HepG2 (cell line): ENCODE data around the gene COMMD7. TPM values are rescaled to one million over a fixed set of nuclear protein-coding genes. Genes with fewer than 3 reads are reported as not detected.

Experiments
- ATF3 ChIP-seq: sonication (generic); formaldehyde crosslinking; IDR thresholded peaks from 2 replicates; pipeline ENCODE4 v1.4.0; 2020; ENCODE audit warnings: missing genetic modification reagents
- DMTF1 ChIP-seq: sonication (generic); formaldehyde crosslinking; IDR thresholded peaks from 2 replicates; pipeline ENCODE4 v1.4.0; 2020; ENCODE audit warnings: mild to moderate bottlenecking, missing genetic modification reagents
- EZH2 ChIP-seq: conservative IDR thresholded peaks from 2 replicates; pipeline ENCODE4 v1.6.1; 2012; ENCODE audit warnings: mild to moderate bottlenecking, low read depth, low read length, moderate library complexity
- MLX ChIP-seq: IDR thresholded peaks from 2 replicates; pipeline ENCODE4 v1.6.1; 2016
- PCBP1 ChIP-seq: fragments of 200-400 bp; formaldehyde crosslinking; IDR thresholded peaks from 2 replicates; pipeline ENCODE4 v1.6.1; 2017; ENCODE audit warnings: mild to moderate bottlenecking, low read depth, low read length, borderline replicate concordance
- SETDB1 ChIP-seq: sonication (generic); formaldehyde crosslinking; IDR thresholded peaks from 2 replicates; pipeline ENCODE4 v1.5.1; 2020; ENCODE audit warnings: missing genetic modification reagents, mild to moderate bottlenecking, borderline replicate concordance
- SIN3B ChIP-seq: fragments of 150-350 bp; IDR thresholded peaks from 2 replicates; pipeline ENCODE4 v1.6.1; 2014; ENCODE audit warnings: low read length
- ZNF383 ChIP-seq: sonication (generic); formaldehyde crosslinking; IDR thresholded peaks from 2 replicates; pipeline ENCODE4 v1.4.0; 2020; ENCODE audit warnings: missing genetic modification reagents, mild to moderate bottlenecking, borderline replicate concordance
- ZNF407 ChIP-seq: sonication (generic); formaldehyde crosslinking; IDR thresholded peaks from one replicate; pipeline ENCODE4 v1.5.1; 2020; ENCODE audit warnings: mild to moderate bottlenecking, missing genetic modification reagents; ENCODE audit errors: not compliant biosample characterization
- ZNF709 ChIP-seq: sonication (generic); formaldehyde crosslinking; IDR thresholded peaks from 2 replicates; pipeline ENCODE4 v1.5.0; 2020; ENCODE audit warnings: mild to moderate bottlenecking, missing genetic modification reagents
- ZNF713 ChIP-seq: sonication (generic); formaldehyde crosslinking; IDR thresholded peaks from 2 replicates; pipeline ENCODE4 v1.4.0; 2020; ENCODE audit warnings: mild to moderate bottlenecking, missing genetic modification reagents
- polyA plus RNA-seq, 8 experiments: library from polyadenylated mRNA; depleted of rRNA in 3 of 8; stranded (reverse) in 7 of 8; unstranded in 1 of 8; fragments of >200 nt; fragmentation: Illumina TruSeq in 4 of 8; extraction: Trizol in 4 of 8; gene quantifications; 2 replicates each; pipeline versions ENCODE4 v1.2.1 to v1.2.3, GENCODE V29; 2011 to 2016; ENCODE audit warnings: low read depth in 4 of 8, missing spikeins in 1 of 8, mixed read lengths in 1 of 8; ENCODE audit not compliant: insufficient read depth in 1 of 8
- total RNA-seq, 5 experiments: library from RNA; depleted of rRNA; stranded (reverse); fragments of >200 nt; fragmentation: Illumina TruSeq; extraction: Trizol; gene quantifications; 2 replicates each; pipeline ENCODE4 v1.2.3, GENCODE V29; 2016; ENCODE audit warnings: low read depth in 1 of 5
- TF ChIP-seq, protein P1 (sequence below): sonication (generic); IDR thresholded peaks from 2 replicates; pipeline ENCODE4 v1.6.1; 2016; ENCODE audit warnings: low read depth, borderline replicate concordance
- TF ChIP-seq, protein P2 (sequence below): IDR thresholded peaks from 2 replicates; pipeline ENCODE4 v1.6.1; 2016; ENCODE audit warnings: missing compliant biosample characterization, missing genetic modification reagents, borderline replicate concordance
- TF ChIP-seq, protein P3 (sequence below): sonication (generic); formaldehyde crosslinking; IDR thresholded peaks from 2 replicates; pipeline ENCODE4 v1.9.0; 2022; ENCODE audit warnings: missing genetic modification reagents, mild to moderate bottlenecking, borderline replicate concordance

The COMMD7 gene
- total and polyA plus RNA-seq, 2 of the 13 experiments (the other 11 are each of a cell fraction or from before 2014, with no cell fraction given) = 42.1 to 53.3 TPM

DNA sequence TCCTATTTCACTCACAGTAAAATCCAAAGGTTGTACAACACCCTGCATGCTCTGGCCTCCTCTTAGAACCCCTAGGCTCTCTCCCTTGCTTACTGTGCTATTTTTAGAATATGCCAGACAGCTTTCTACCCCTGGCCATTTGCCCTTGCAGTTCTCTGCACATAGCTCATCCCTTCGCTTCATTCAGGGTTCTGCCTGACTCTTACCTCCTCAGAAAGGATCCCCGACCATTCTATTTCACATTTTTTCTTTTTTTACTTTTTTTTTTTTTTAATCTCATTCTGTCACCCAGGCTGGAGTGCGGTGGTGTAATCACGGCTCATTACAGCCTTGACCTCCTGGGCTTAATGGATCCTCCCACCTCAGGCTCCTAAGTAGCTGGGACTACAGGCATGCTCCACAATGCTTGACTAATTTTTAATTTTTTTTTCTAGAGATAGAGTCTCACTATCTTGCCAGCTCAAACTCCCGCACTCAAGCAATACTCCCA is 33.6 kb downstream of the COMMD7 start (continued):
- TF ChIP-seq PCBP1 = no peak
- TF ChIP-seq ATF3 (CRISPR knock-in tag) = no peak
- TF ChIP-seq EZH2 = no peak
- TF ChIP-seq ZNF383 = no peak
- TF ChIP-seq, protein P1, sequence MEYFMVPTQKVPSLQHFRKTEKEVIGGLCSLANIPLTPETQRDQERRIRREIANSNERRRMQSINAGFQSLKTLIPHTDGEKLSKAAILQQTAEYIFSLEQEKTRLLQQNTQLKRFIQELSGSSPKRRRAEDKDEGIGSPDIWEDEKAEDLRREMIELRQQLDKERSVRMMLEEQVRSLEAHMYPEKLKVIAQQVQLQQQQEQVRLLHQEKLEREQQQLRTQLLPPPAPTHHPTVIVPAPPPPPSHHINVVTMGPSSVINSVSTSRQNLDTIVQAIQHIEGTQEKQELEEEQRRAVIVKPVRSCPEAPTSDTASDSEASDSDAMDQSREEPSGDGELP = no peak
- TF ChIP-seq ZNF709 = no peak
- TF ChIP-seq, protein P2, sequence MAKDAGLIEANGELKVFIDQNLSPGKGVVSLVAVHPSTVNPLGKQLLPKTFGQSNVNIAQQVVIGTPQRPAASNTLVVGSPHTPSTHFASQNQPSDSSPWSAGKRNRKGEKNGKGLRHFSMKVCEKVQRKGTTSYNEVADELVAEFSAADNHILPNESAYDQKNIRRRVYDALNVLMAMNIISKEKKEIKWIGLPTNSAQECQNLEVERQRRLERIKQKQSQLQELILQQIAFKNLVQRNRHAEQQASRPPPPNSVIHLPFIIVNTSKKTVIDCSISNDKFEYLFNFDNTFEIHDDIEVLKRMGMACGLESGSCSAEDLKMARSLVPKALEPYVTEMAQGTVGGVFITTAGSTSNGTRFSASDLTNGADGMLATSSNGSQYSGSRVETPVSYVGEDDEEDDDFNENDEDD (CRISPR knock-in tag) = no peak
- TF ChIP-seq ZNF407 (CRISPR knock-in tag) = no peak
- TF ChIP-seq ZNF713 (CRISPR knock-in tag) = no peak
- no peak for TF ChIP-seq SIN3B
- no peak for TF ChIP-seq DMTF1
- TF ChIP-seq MLX (CRISPR knock-in tag) = no peak
- TF ChIP-seq, protein P3, sequence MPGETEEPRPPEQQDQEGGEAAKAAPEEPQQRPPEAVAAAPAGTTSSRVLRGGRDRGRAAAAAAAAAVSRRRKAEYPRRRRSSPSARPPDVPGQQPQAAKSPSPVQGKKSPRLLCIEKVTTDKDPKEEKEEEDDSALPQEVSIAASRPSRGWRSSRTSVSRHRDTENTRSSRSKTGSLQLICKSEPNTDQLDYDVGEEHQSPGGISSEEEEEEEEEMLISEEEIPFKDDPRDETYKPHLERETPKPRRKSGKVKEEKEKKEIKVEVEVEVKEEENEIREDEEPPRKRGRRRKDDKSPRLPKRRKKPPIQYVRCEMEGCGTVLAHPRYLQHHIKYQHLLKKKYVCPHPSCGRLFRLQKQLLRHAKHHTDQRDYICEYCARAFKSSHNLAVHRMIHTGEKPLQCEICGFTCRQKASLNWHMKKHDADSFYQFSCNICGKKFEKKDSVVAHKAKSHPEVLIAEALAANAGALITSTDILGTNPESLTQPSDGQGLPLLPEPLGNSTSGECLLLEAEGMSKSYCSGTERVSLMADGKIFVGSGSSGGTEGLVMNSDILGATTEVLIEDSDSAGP (CRISPR knock-in tag) = no peak
- no peak for TF ChIP-seq SETDB1 (CRISPR knock-in tag)
